ENCODE data around the gene SART3. TPM values are rescaled to one million over a fixed set of nuclear protein-coding genes. Genes with fewer than 3 reads are reported as not detected.

SART3 gene
- total RNA-seq, 1 donor from 2014 or later = 40.3 TPM

- no peaks in the 10 kb centered on the region for H3K36me3 ChIP-seq (ENCODE audit: control insufficient read depth, insufficient read depth, low read length)
- DNase-seq (ENCODE audit: low read depth) = no peak
- no peaks in the 10 kb centered on the region for H3K27me3 ChIP-seq (ENCODE audit: control insufficient read depth, insufficient read depth, low read length)
- H3K4me3 ChIP-seq (ENCODE audit: low read depth, low read length) = no peak overlapping the region
- no peak for TF ChIP-seq CTCF (IDR thresholded peaks at IDR 0.05; ENCODE audit: insufficient read depth, low read length, poor library complexity, severe bottlenecking)
These were observed 85.6 kb downstream of the SART3 start for GRCh38 chr12:108475396-108475795.

- Histone ChIP-seq H3K27me3 (ENCODE audit: control insufficient read depth, insufficient read depth, low read length) (no peaks in the 10 kb centered on the region), H3K4me3 (ENCODE audit: low read depth, low read length) (no peak overlapping the region), H3K36me3 (ENCODE audit: control insufficient read depth, insufficient read depth, low read length) (no peaks in the 10 kb centered on the region)
- no peak for TF ChIP-seq CTCF (IDR thresholded peaks at IDR 0.05; ENCODE audit: insufficient read depth, low read length, poor library complexity, severe bottlenecking)
- DNase-seq (ENCODE audit: low read depth) = no peak
These were observed 87.4 kb downstream of the SART3 start for GRCh38 chr12:108473400-108474055.

Other genes starting within 250 kb of the SART3 start
- under 0.01 and 1.4 TPM in 2 replicates for gene CMKLR1, start 221.9 kb downstream of the SART3 start, total RNA-seq
- 6.9 and 8.4 TPM in 2 replicates for gene FICD, start 45.9 kb downstream of the SART3 start, total RNA-seq
- gene ISCU, start 1.4 kb upstream of the SART3 start, total RNA-seq = 134 and 136 TPM in 2 replicates
- not detected in 2 replicates for gene TMEM119, start 36.9 kb upstream of the SART3 start, total RNA-seq
- 0.34 and 0.42 TPM in 2 replicates for gene SELPLG, start 72.7 kb upstream of the SART3 start, total RNA-seq
- gene CORO1C, start 170.3 kb upstream of the SART3 start, total RNA-seq = 164 TPM in 2 replicates

Data from kidney epithelial cell (primary cell).